HG03039 (cell line): Measurements from ENCODE around the gene ZBTB21.

ENCODE experiments used
- ATAC-seq: cut with Tn5 transposase; IDR thresholded peaks from one replicate; pipeline ENCODE4 v1.9.1; 2021; ENCODE audit warnings: mild to moderate bottlenecking, moderate library complexity; ENCODE audit not compliant: unreplicated experiment

ZBTB21 gene

GRCh38 chr21:42040411-42041180 lies 30.4 kb upstream of the ZBTB21 start:
- no peak for ATAC-seq

GRCh38 chr21:42039911-42040351 lies 29.8 kb upstream of the ZBTB21 start:
- ATAC-seq, result no peak

GRCh38 chr21:42039470-42039901 lies 29.3 kb upstream of the ZBTB21 start:
- ATAC-seq, result no peak

GRCh38 chr21:42038826-42039425 lies 28.8 kb upstream of the ZBTB21 start:
- ATAC-seq, result no peak

GRCh38 chr21:42038393-42038792 lies 28.2 kb upstream of the ZBTB21 start:
- ATAC-seq, result no peak

GRCh38 chr21:42037943-42038342 lies 27.8 kb upstream of the ZBTB21 start:
- ATAC-seq, result no peak

- ATAC-seq, result no peak
Measured at GRCh38 chr21:42037516-42037915, 27.4 kb upstream of the ZBTB21 start.

- no peak for ATAC-seq
Measured at GRCh38 chr21:42036313-42036712, 26.2 kb upstream of the ZBTB21 start.

- no peak for ATAC-seq
Measured at GRCh38 chr21:42032968-42033367, 22.8 kb upstream of the ZBTB21 start.

GRCh38 chr21:42032266-42032665 lies 22.1 kb upstream of the ZBTB21 start:
- ATAC-seq, result no peak

GRCh38 chr21:42031816-42032215 lies 21.7 kb upstream of the ZBTB21 start:
- no peak for ATAC-seq

GRCh38 chr21:42031241-42031640 lies 21.1 kb upstream of the ZBTB21 start:
- ATAC-seq, result no peak

GRCh38 chr21:42030311-42030710 lies 20.2 kb upstream of the ZBTB21 start:
- ATAC-seq, result no peak

GRCh38 chr21:42028766-42029425 lies 18.7 kb upstream of the ZBTB21 start:
- ATAC-seq, result no peak

- no peak for ATAC-seq
Measured at GRCh38 chr21:42027822-42028765, 17.9 kb upstream of the ZBTB21 start.

GRCh38 chr21:42027085-42027821 lies 17.1 kb upstream of the ZBTB21 start:
- ATAC-seq, result no peak

- ATAC-seq, result no peak
Measured at GRCh38 chr21:42026082-42026435, 15.9 kb upstream of the ZBTB21 start.

GRCh38 chr21:42025376-42026081 lies 15.4 kb upstream of the ZBTB21 start:
- no peak for ATAC-seq

GRCh38 chr21:42022906-42023305 lies 12.7 kb upstream of the ZBTB21 start:
- ATAC-seq, result no peak

- no peak for ATAC-seq
Measured at GRCh38 chr21:42022091-42022430, 11.9 kb upstream of the ZBTB21 start.
